Suprapubic skin (tissue), 3 donors: Measurements from ENCODE around the gene FRAS1.

Experiments used
- POLR2A ChIP-seq, 2 donors: fragments of 450-650 bp; IDR thresholded peaks; one replicate each; pipeline ENCODE4 v1.6.1; 2017; ENCODE audit warnings: antibody characterized with exemption in 2 of 2, mild to moderate bottlenecking in 2 of 2, moderate library complexity in 2 of 2
- TF ChIP-seq, protein P1 (sequence below), 2 donors: fragments of 200-600 bp in 1 of 2; fragments of 450-650 bp in 1 of 2; sonication (generic) in 1 of 2; IDR thresholded peaks; one replicate each; pipeline ENCODE4 v1.5.1; 2016 to 2019; ENCODE audit warnings: antibody characterized with exemption in 2 of 2, mild to moderate bottlenecking in 1 of 2, moderate library complexity in 1 of 2

- no peak for TF ChIP-seq POLR2A (IDR thresholded peaks at IDR 0.05)
- TF ChIP-seq, protein P1, sequence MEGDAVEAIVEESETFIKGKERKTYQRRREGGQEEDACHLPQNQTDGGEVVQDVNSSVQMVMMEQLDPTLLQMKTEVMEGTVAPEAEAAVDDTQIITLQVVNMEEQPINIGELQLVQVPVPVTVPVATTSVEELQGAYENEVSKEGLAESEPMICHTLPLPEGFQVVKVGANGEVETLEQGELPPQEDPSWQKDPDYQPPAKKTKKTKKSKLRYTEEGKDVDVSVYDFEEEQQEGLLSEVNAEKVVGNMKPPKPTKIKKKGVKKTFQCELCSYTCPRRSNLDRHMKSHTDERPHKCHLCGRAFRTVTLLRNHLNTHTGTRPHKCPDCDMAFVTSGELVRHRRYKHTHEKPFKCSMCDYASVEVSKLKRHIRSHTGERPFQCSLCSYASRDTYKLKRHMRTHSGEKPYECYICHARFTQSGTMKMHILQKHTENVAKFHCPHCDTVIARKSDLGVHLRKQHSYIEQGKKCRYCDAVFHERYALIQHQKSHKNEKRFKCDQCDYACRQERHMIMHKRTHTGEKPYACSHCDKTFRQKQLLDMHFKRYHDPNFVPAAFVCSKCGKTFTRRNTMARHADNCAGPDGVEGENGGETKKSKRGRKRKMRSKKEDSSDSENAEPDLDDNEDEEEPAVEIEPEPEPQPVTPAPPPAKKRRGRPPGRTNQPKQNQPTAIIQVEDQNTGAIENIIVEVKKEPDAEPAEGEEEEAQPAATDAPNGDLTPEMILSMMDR (IDR thresholded peaks at IDR 0.05), result no peak
These were observed 80.4 kb downstream of the FRAS1 start for GRCh38 chr4:78137532-78137931.
